OCI-M2 (cell line): ENCODE data around the gene DHRS1.

Experiments
- DNase-seq: peaks from one replicate; lab custom pipeline; 2025; ENCODE audit not compliant: unreplicated experiment; lab: John Stamatoyannopoulos, UW

Gene DHRS1

GRCh38 chr14:24285351-24285750, 14.2 kb downstream of the DHRS1 start:
- DNase-seq, result no peak

- DNase-seq, result no peak
Observed at GRCh38 chr14:24284501-24285035, 15.0 kb downstream of the DHRS1 start.

- no peak for DNase-seq
Observed at GRCh38 chr14:24283796-24284460, 15.7 kb downstream of the DHRS1 start.

GRCh38 chr14:24282736-24283135, 16.8 kb downstream of the DHRS1 start:
- DNase-seq, result no peak

GRCh38 chr14:24281636-24282035, 17.9 kb downstream of the DHRS1 start:
- no peak for DNase-seq

- DNase-seq, result no peak
Observed at GRCh38 chr14:24280797-24281460, 18.7 kb downstream of the DHRS1 start.

GRCh38 chr14:24279301-24280186, 20.0 kb downstream of the DHRS1 start:
- DNase-seq, result no peak

- DNase-seq, result no peak
Observed at GRCh38 chr14:24278424-24278823, 21.2 kb downstream of the DHRS1 start.

GRCh38 chr14:24277606-24278321, 21.8 kb downstream of the DHRS1 start:
- DNase-seq, result no peak

GRCh38 chr14:24277071-24277470, 22.5 kb downstream of the DHRS1 start:
- DNase-seq, result no peak

GRCh38 chr14:24274101-24274543, 25.5 kb downstream of the DHRS1 start:
- no peak for DNase-seq

- no peak for DNase-seq
Observed at GRCh38 chr14:24273422-24273998, 26.1 kb downstream of the DHRS1 start.

GRCh38 chr14:24272467-24272866, 27.1 kb downstream of the DHRS1 start:
- DNase-seq, result no peak

GRCh38 chr14:24271834-24272263, 27.7 kb downstream of the DHRS1 start:
- DNase-seq, result no peak

GRCh38 chr14:24271134-24271833, 28.3 kb downstream of the DHRS1 start, which contains the start of gene RABGGTA:
Gene RABGGTA (minus strand): TSS chr14:24271597. CDS start chr14:24271115, 482 bp downstream.
- peak; percentile 78 for DNase-seq

GRCh38 chr14:24270537-24271133, 28.9 kb downstream of the DHRS1 start:
- no peak for DNase-seq

GRCh38 chr14:24269910-24270536, 29.6 kb downstream of the DHRS1 start:
- DNase-seq, result no peak

- no peak for DNase-seq
Observed at GRCh38 chr14:24269368-24269767, 30.2 kb downstream of the DHRS1 start.

GRCh38 chr14:24268225-24268624, 31.4 kb downstream of the DHRS1 start:
- no peak for DNase-seq
